IMR-90 (cell line): ENCODE data around the gene GTF2F2. TPM values are rescaled to one million over a fixed set of nuclear protein-coding genes. Genes with fewer than 3 reads are reported as not detected.

ENCODE experiments used
- ATAC-seq: fragments of 200-7000 bp; cut with Tn5 transposase; 2 replicates; pipeline ENCODE4 v1.9.1; 2020; ENCODE audit warnings: low read depth, mild to moderate bottlenecking, moderate library complexity
- BruUV-seq: library from RNA; stranded (reverse); fragments of 400-500 nt; replicated peaks from 2 replicates; lab custom pipeline; 2021; lab: Mats Ljungman, UMichigan
- CTCF ChIA-PET: fragments of 300-600 bp; formaldehyde crosslinking; extraction: SDS; loops from one replicate; lab custom pipeline; 2021; ENCODE audit warnings: antibody characterized with exemption; lab: Yijun Ruan, JAX
- POLR2A ChIA-PET: fragments of 300-600 bp; sonication (Branson Sonifier 250); formaldehyde crosslinking; loops from one replicate; lab custom pipeline; 2022; ENCODE audit warnings: antibody characterized with exemption; ENCODE audit not compliant: unreplicated experiment; lab: Charles Lee
- DNase-seq: peaks from one replicate; pipeline ENCODE4 v3.0.0; 2013
- H2AFZ ChIP-seq: replicated peaks from 2 replicates; pipeline ENCODE3; 2013; ENCODE audit warnings: low read length, mild to moderate bottlenecking; ENCODE audit not compliant: poor library complexity
- H2AK5ac ChIP-seq: 2 replicates; pipeline ENCODE4 v1.6.1; 2013; ENCODE audit warnings: low read depth, low read length, inconsistent platforms
- H2AK9ac ChIP-seq: replicated peaks from 2 replicates; pipeline ENCODE3; 2013; ENCODE audit warnings: mild to moderate bottlenecking, low read depth, low read length, moderate library complexity; ENCODE audit not compliant: poor library complexity
- H2BK120ac ChIP-seq: 2 replicates; pipeline ENCODE4 v1.6.1; 2013; ENCODE audit warnings: low read depth, low read length, inconsistent platforms
- H2BK15ac ChIP-seq: 3 replicates; pipeline ENCODE4 v1.6.1; 2013; ENCODE audit warnings: low read depth, low read length, inconsistent platforms
- H2BK20ac ChIP-seq: 2 replicates; pipeline ENCODE4 v1.6.1; 2013; ENCODE audit warnings: low read depth, mild to moderate bottlenecking, inconsistent platforms, low read length, moderate library complexity
- H2BK5ac ChIP-seq: 2 replicates; pipeline ENCODE4 v1.6.1; 2013; ENCODE audit warnings: mild to moderate bottlenecking, low read depth, low read length, inconsistent platforms; ENCODE audit not compliant: poor library complexity, severe bottlenecking
- H3K14ac ChIP-seq: replicated peaks from 2 replicates; pipeline ENCODE4 v1.6.1; 2013; ENCODE audit warnings: low read depth, low read length, inconsistent platforms
- H3K18ac ChIP-seq: 2 replicates; pipeline ENCODE4 v1.6.1; 2013; ENCODE audit warnings: low read depth, low read length, control low read depth
- H3K23ac ChIP-seq: 2 replicates; pipeline ENCODE4 v1.6.1; 2013; ENCODE audit warnings: low read depth, low read length, inconsistent platforms
- H3K27ac ChIP-seq: 2 replicates; pipeline ENCODE4 v1.5.1; 2013; ENCODE audit warnings: mild to moderate bottlenecking, control low read depth, low read length; ENCODE audit not compliant: insufficient read depth
- H3K27me3 ChIP-seq: 2 replicates; pipeline ENCODE4 v1.6.1; 2013; ENCODE audit warnings: low read length; ENCODE audit not compliant: control insufficient read depth, insufficient read depth
- H3K36me3 ChIP-seq: 2 replicates; pipeline ENCODE4 v1.6.1; 2013; ENCODE audit warnings: low read length, mixed read lengths; ENCODE audit not compliant: control insufficient read depth, insufficient read depth
- H3K4ac ChIP-seq: 2 replicates; pipeline ENCODE4 v1.6.1; 2013; ENCODE audit warnings: low read depth, low read length, inconsistent platforms
- H3K4me1 ChIP-seq: 2 replicates; pipeline ENCODE4 v1.6.1; 2013; ENCODE audit warnings: low read length, mixed read lengths; ENCODE audit not compliant: control insufficient read depth, insufficient read depth
- H3K4me2 ChIP-seq: 2 replicates; pipeline ENCODE4 v1.6.1; 2013; ENCODE audit warnings: low read depth, mild to moderate bottlenecking, control low read depth, low read length, moderate library complexity
- H3K4me3 ChIP-seq: 2 replicates; pipeline ENCODE4 v1.5.1; 2013; ENCODE audit warnings: low read depth, mild to moderate bottlenecking, control low read depth, low read length, moderate library complexity; ENCODE audit not compliant: insufficient read depth
- H3K56ac ChIP-seq: 2 replicates; pipeline ENCODE4 v1.6.1; 2013; ENCODE audit warnings: low read length, inconsistent platforms; ENCODE audit not compliant: insufficient read depth; ENCODE audit errors: extremely low read depth
- H3K79me1 ChIP-seq, 2 experiments: 2 replicates each; pipeline ENCODE4 v1.6.1; 2013; ENCODE audit warnings: low read length in 2 of 2, inconsistent platforms in 1 of 2, low read depth in 1 of 2
- H3K9ac ChIP-seq: 2 replicates; pipeline ENCODE4 v1.6.1; 2013; ENCODE audit warnings: low read depth, low read length, control low read depth
- H3K9me1 ChIP-seq: 2 replicates; pipeline ENCODE4 v1.6.1; 2013; ENCODE audit warnings: low read length, inconsistent platforms; ENCODE audit not compliant: insufficient read depth
- H3K9me3 ChIP-seq: 2 replicates; pipeline ENCODE4 v1.6.1; 2013; ENCODE audit warnings: low read length; ENCODE audit not compliant: control insufficient read depth, insufficient read depth
- H4K20me1 ChIP-seq: 2 replicates; pipeline ENCODE4 v1.6.1; 2013; ENCODE audit warnings: low read length, inconsistent platforms; ENCODE audit not compliant: insufficient read depth
- H4K5ac ChIP-seq: 2 replicates; pipeline ENCODE4 v1.6.1; 2013; ENCODE audit warnings: mild to moderate bottlenecking, low read depth, low read length, control low read depth
- H4K8ac ChIP-seq, 2 experiments: 2 replicates each; pipeline ENCODE4 v1.6.1; 2013; ENCODE audit warnings: low read depth in 2 of 2, low read length in 2 of 2, control low read depth in 1 of 2, inconsistent platforms in 1 of 2
- H4K91ac ChIP-seq: 2 replicates; pipeline ENCODE4 v1.6.1; 2013; ENCODE audit warnings: low read depth, low read length, inconsistent platforms; ENCODE audit not compliant: insufficient read depth
- BHLHE40 ChIP-seq: fragments of 150-350 bp; IDR thresholded peaks from 2 replicates; pipeline ENCODE4 v1.6.1; 2016; ENCODE audit warnings: mild to moderate bottlenecking, low read depth, low read length
- CEBPB ChIP-seq: IDR thresholded peaks from 2 replicates; pipeline ENCODE4 v1.6.1; 2012; ENCODE audit warnings: low read depth, low read length, improper control_type of control experiment
- CHD1 ChIP-seq: IDR thresholded peaks from 2 replicates; pipeline ENCODE4 v1.6.1; 2012; ENCODE audit warnings: low read depth, low read length, improper control_type of control experiment
- CTCF ChIP-seq: conservative IDR thresholded peaks from 2 replicates; pipeline ENCODE4 v1.5.1; 2012; ENCODE audit warnings: mild to moderate bottlenecking, low read depth, low read length, improper control_type of control experiment
- FOS ChIP-seq: fragments of 150-350 bp; IDR thresholded peaks from 2 replicates; pipeline ENCODE4 v1.6.1; 2016; ENCODE audit warnings: low read depth, low read length
- MAFK ChIP-seq: IDR thresholded peaks from 2 replicates; pipeline ENCODE4 v1.6.1; 2012; ENCODE audit warnings: low read depth, low read length, improper control_type of control experiment
- MAZ ChIP-seq: IDR thresholded peaks from 2 replicates; pipeline ENCODE4 v1.6.1; 2012; ENCODE audit warnings: low read depth, mild to moderate bottlenecking, low read length, improper control_type of control experiment, moderate library complexity, borderline replicate concordance
- MXI1 ChIP-seq: IDR thresholded peaks from 2 replicates; pipeline ENCODE4 v1.6.1; 2012; ENCODE audit warnings: low read depth, mild to moderate bottlenecking, low read length, moderate library complexity, borderline replicate concordance
- NFE2L2 ChIP-seq: fragments of 150-350 bp; IDR thresholded peaks from 2 replicates; pipeline ENCODE4 v1.6.1; 2016; ENCODE audit warnings: low read depth, mild to moderate bottlenecking, low read length
- POLR2A ChIP-seq: IDR thresholded peaks from 2 replicates; pipeline ENCODE4 v1.6.1; 2012; ENCODE audit warnings: mild to moderate bottlenecking, low read depth, low read length
- RAD21 ChIP-seq: IDR thresholded peaks from 2 replicates; pipeline ENCODE4 v1.6.1; 2012; ENCODE audit warnings: low read length, improper control_type of control experiment
- RCOR1 ChIP-seq: IDR thresholded peaks from 2 replicates; pipeline ENCODE4 v1.6.1; 2012; ENCODE audit warnings: mild to moderate bottlenecking, low read length, improper control_type of control experiment; ENCODE audit not compliant: insufficient replicate concordance
- RFX5 ChIP-seq: IDR thresholded peaks from 2 replicates; pipeline ENCODE4 v1.8.0; 2012; ENCODE audit warnings: low read depth, mild to moderate bottlenecking, low read length, moderate library complexity
- SMC3 ChIP-seq: fragments of 150-350 bp; IDR thresholded peaks from 2 replicates; pipeline ENCODE4 v1.6.1; 2016; ENCODE audit warnings: low read depth, mild to moderate bottlenecking, antibody characterized with exemption, low read length, moderate library complexity
- USF2 ChIP-seq: fragments of 150-350 bp; IDR thresholded peaks from 2 replicates; pipeline ENCODE4 v1.6.1; 2017; ENCODE audit warnings: mild to moderate bottlenecking, antibody characterized with exemption, low read length, low read depth
- WGBS, 2 experiments: methylation state at CpG; one replicate each; pipeline versions ENCODE4 v1.1.5 to v1.1.7; 2013; ENCODE audit warnings: missing lambda C conversion rate in 2 of 2; ENCODE audit not compliant: insufficient read length in 1 of 2; ENCODE audit errors: extremely low coverage in 2 of 2; 5-methylcytosine and 5-hydroxymethylcytosine counted together
- dilution Hi-C: fragments of 300-500 bp; cut with HindIII; formaldehyde crosslinking; loops from one replicate; pipeline ENCODE4 v1.14.3; 2018; ENCODE audit warnings: low sequenced_read_pairs; ENCODE audit not compliant: unreplicated experiment
- in situ Hi-C: fragments of 300-500 bp; cut with MboI; formaldehyde crosslinking; loops from 3 replicates; pipeline ENCODE4 v1.14.3; 2019; ENCODE audit warnings: low sequenced_read_pairs, inconsistent platforms, mixed read lengths
- intact Hi-C: fragments of 100-400 bp; cut with micrococcal nuclease; formaldehyde crosslinking; loops from 2 replicates; pipeline ENCODE4 v1.10.0; 2022
- polyA plus RNA-seq, 3 experiments: library from polyadenylated mRNA; depleted of rRNA; stranded (reverse); fragments of >200 nt; gene quantifications; 2 replicates each; pipeline ENCODE4 v1.2.3, GENCODE V29; 2012; ENCODE audit warnings: low replicate concordance in 1 of 3
- total RNA-seq: library from RNA; depleted of rRNA; stranded (reverse); fragments of >200 nt; gene quantifications from 2 replicates; pipeline ENCODE4 v1.2.3, GENCODE V29; 2012
- TF ChIP-seq, protein P1 (sequence below): fragments of 150-350 bp; IDR thresholded peaks from 2 replicates; pipeline ENCODE4 v1.6.1; 2016; ENCODE audit warnings: low read depth, mild to moderate bottlenecking, low read length, moderate library complexity, borderline replicate concordance

The GTF2F2 gene
- total and polyA plus RNA-seq, 2 of the 4 experiments (the other 2 are of a cell fraction) = 16.5 to 21.0 TPM

GRCh38 chr13:45141369-45141768 is 21.1 kb downstream of the GTF2F2 start:
- ChIA-PET POLR2A (no interaction called here), CTCF (no interaction called here)
- H3K9me1 ChIP-seq = peaks cover 12% of the 10 kb centered on the region
- H3K4me1 ChIP-seq = peaks cover 11% of the 10 kb centered on the region
- intact Hi-C loops (no loop called here), in situ Hi-C loops (no loop called here), dilution Hi-C loops (no loop called here)
- H2BK20ac ChIP-seq = 0 out of 2 replicates have a peak overlapping the region, but pooled peaks have one; percentile 23
- peak overlapping the region; percentile 58 for H2BK5ac ChIP-seq
- WGBS, 2 experiments = no CpG with 5 or more reads among the region's 1 CpG
- peaks cover 12% of the 10 kb centered on the region for H3K36me3 ChIP-seq
- H2AK9ac ChIP-seq = no peak overlapping the region
- no peak overlapping the region for H3K56ac ChIP-seq
- H2BK15ac ChIP-seq = peak overlapping the region; percentile 77; the same call in 2 of the 3 replicates
- H3K14ac ChIP-seq = 0 out of 2 replicates have a peak overlapping the region, but pooled peaks have one; percentile 47
- no peak for ATAC-seq
- DNase-seq = no peak
- H3K9me3 ChIP-seq = no peaks in the 10 kb centered on the region
- no peak overlapping the region for H3K9ac ChIP-seq
- 0 out of 4 replicates have a peak overlapping the region, but pooled peaks of 1 of the 2 experiments have one; percentile 18 for H4K8ac ChIP-seq
- TF ChIP-seq RAD21 (no peak), FOS (no peak), POLR2A (no peak), RFX5 (no peak), BHLHE40 (no peak), NFE2L2 (no peak), RCOR1 (no peak), CHD1 (no peak), MXI1 (no peak), CTCF (no peak), MAFK (no peak), SMC3 (no peak), MAZ (no peak), CEBPB (no peak), USF2 (no peak)
- TF ChIP-seq, protein P1, sequence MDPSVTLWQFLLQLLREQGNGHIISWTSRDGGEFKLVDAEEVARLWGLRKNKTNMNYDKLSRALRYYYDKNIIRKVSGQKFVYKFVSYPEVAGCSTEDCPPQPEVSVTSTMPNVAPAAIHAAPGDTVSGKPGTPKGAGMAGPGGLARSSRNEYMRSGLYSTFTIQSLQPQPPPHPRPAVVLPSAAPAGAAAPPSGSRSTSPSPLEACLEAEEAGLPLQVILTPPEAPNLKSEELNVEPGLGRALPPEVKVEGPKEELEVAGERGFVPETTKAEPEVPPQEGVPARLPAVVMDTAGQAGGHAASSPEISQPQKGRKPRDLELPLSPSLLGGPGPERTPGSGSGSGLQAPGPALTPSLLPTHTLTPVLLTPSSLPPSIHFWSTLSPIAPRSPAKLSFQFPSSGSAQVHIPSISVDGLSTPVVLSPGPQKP = no peak
- no peak overlapping the region for H3K27ac ChIP-seq
- no peaks in the 10 kb centered on the region for H3K27me3 ChIP-seq
- H3K4me2 ChIP-seq = no peak overlapping the region
- no peaks in the 10 kb centered on the region for H4K20me1 ChIP-seq
- no TSS peak for BruUV-seq
- peak overlapping the region; percentile 42; the same call in 1 of the 2 replicates for H4K5ac ChIP-seq
- H3K23ac ChIP-seq = peak overlapping the region; percentile 13; the same call in 1 of the 2 replicates
- peaks cover 42 to 76% of the 10 kb centered on the region in 2 experiments for H3K79me1 ChIP-seq
- H2AFZ ChIP-seq = no peak overlapping the region
- peak overlapping the region; percentile 41; the same call in 1 of the 2 replicates for H2BK120ac ChIP-seq
- no peak overlapping the region for H3K4me3 ChIP-seq
- no peak overlapping the region; the same call in 1 of the 2 replicates for H3K18ac ChIP-seq
- H3K4ac ChIP-seq = no peak overlapping the region; the same call in 1 of the 2 replicates
- H4K91ac ChIP-seq = no peak overlapping the region; the same call in 1 of the 2 replicates
- H2AK5ac ChIP-seq = no peak overlapping the region
